Astrocyte (in vitro differentiated cells and primary cell): ENCODE results near the gene IGF2R.

ENCODE experiments used
- CTCF ChIP-seq: IDR thresholded peaks from 2 replicates; pipeline ENCODE4 v1.5.1; 2011; ENCODE audit warnings: low read depth, mild to moderate bottlenecking, inconsistent platforms, low read length, moderate library complexity; ENCODE audit not compliant: insufficient read depth
- EZH2 ChIP-seq: IDR thresholded peaks from 2 replicates; pipeline ENCODE4 v1.6.1; 2012; ENCODE audit warnings: mild to moderate bottlenecking, low read length, inconsistent platforms; ENCODE audit not compliant: insufficient read depth

GRCh38 chr6:160035693-160036330 is 66.9 kb downstream of the IGF2R start:
- TF ChIP-seq CTCF (no peak), EZH2 (no peak)
